ENCODE results near the gene CCDC88A.
"Not testable (repeated sequence)": the region's sequence is repeated elsewhere in the genome, so short reads cannot be mapped to it uniquely, and the experiment has no call there.

CCDC88A gene

DNA sequence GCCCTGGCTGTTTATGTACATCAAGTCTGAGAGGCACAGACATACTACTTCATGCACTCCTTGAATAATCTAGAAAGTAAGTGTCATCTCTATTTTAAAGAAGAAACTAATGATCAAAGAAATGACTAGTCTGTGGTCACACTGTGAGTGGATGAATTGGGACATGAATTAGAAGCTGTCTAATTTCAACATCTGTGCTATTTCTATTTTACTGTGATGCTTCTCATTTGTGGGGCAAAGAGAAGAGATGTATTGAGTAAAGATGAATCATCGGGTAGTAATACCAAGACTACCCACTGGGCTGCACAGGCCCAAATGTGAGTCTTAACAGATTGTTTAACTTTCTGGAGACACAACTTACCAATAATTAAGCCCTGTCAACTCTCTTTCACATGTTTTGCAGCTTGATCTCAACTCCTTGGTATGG, 108.2 kb downstream of the CCDC88A start:
- TF ChIP-seq, protein P1, sequence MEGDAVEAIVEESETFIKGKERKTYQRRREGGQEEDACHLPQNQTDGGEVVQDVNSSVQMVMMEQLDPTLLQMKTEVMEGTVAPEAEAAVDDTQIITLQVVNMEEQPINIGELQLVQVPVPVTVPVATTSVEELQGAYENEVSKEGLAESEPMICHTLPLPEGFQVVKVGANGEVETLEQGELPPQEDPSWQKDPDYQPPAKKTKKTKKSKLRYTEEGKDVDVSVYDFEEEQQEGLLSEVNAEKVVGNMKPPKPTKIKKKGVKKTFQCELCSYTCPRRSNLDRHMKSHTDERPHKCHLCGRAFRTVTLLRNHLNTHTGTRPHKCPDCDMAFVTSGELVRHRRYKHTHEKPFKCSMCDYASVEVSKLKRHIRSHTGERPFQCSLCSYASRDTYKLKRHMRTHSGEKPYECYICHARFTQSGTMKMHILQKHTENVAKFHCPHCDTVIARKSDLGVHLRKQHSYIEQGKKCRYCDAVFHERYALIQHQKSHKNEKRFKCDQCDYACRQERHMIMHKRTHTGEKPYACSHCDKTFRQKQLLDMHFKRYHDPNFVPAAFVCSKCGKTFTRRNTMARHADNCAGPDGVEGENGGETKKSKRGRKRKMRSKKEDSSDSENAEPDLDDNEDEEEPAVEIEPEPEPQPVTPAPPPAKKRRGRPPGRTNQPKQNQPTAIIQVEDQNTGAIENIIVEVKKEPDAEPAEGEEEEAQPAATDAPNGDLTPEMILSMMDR (conservative IDR thresholded peaks at IDR 0.05): no peak

DNA sequence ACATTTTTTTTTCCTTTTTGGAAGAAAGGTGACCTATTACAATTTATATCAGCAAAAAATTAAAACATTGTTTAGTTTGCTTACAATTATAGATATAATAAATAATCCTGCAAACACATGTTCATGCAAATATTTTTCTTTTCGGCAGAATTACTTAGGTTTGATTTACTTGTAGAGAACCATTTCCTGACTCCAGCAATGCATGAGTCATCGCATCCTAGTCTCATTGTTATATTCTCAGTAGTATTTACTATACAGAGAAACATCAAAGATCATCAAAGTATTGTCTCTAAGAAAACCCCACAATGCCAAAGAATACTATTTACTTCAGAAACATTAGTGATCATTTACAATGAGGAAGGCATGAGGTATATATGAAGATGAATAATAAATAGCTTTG, 110.2 kb downstream of the CCDC88A start:
- no peak overlapping the region for H3K27ac ChIP-seq
- TF ChIP-seq, protein P1 (conservative IDR thresholded peaks at IDR 0.05): no peak

More for the DNA sequence above, 108.2 kb downstream of the CCDC88A start:
- no peak overlapping the region for H3K27ac ChIP-seq

DNA sequence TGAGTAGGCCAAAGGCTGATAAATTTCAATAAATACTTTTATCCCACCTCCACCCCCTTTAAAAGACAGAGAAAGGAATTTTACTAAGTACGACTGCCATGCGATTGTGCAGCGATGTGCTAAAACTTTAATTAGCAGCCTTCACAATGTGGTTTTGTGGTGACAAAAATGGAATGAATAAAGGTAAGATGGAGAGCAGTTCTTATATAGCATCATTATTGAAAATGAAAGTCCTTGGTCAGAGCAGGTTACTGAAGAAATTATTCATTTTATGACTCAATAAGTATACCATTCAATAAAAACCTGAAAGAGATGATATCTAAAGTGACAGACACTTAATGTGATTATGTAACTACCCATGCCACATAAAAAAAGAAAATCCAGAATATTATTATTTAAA, 117.4 kb downstream of the CCDC88A start:
- TF ChIP-seq, protein P1 (conservative IDR thresholded peaks at IDR 0.05): no peak
- no peak overlapping the region for H3K27ac ChIP-seq

DNA sequence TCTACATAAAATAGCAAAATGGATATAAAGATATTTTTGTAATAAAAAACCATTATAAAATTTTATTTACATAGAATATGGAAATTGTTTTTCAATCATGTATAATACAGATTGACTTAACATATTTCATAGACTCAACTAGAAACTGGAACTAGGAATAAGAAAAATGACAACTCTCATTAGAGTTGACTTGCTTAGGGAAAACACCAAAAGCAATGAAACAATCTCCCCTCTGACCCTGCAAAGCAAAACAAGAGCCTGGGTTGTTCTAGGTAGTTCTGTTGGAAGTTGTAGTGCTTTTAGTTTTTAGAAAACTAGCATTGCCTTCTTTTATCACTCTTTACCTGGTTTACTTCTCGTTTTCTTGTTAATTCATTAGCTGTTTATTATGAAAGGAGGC, 118.4 kb downstream of the CCDC88A start:
- TF ChIP-seq, protein P1 (conservative IDR thresholded peaks at IDR 0.05): no peak
- no peak overlapping the region for H3K27ac ChIP-seq

DNA sequence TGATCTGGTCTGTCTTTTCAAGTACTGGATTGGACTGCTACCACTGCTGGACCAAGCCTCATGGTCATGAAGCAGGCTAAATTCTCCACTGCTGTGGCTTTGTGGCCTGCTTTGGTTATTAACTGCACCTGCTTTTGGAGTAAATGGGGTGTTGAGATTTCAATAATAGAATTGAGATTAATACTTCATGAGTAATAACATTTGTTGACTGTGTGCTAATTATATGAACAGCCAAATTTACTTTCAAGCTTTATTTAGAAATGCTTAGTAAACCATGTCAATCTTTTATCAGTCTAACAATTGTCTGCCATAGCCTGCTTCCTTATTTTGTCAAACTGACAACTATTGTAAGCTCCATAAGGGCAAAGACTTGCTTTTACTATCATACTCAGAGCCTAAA, 123.3 kb downstream of the CCDC88A start:
- no peak overlapping the region for H3K27ac ChIP-seq
- TF ChIP-seq, protein P1 (conservative IDR thresholded peaks at IDR 0.05): no peak

DNA sequence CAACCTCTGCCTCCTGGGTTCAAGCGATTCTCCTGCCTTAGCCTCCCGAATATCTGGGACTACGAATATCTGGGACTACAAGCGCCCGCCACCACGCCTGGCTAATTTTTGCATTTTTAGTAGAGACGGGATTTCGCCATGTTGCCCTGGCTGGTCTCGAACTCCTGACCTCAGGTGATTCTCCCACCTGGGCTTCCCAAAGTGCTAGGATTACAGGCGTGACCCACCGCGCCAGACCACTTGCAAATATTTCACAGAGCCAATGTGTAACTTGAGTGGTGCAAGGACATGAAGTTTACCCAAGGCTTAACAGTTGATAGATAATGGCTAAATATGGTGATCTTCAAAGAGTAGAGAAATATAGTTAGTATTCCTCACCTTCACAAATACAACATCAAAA, 136.6 kb downstream of the CCDC88A start:
- H3K27ac ChIP-seq: peak overlapping the region; percentile 91

DNA sequence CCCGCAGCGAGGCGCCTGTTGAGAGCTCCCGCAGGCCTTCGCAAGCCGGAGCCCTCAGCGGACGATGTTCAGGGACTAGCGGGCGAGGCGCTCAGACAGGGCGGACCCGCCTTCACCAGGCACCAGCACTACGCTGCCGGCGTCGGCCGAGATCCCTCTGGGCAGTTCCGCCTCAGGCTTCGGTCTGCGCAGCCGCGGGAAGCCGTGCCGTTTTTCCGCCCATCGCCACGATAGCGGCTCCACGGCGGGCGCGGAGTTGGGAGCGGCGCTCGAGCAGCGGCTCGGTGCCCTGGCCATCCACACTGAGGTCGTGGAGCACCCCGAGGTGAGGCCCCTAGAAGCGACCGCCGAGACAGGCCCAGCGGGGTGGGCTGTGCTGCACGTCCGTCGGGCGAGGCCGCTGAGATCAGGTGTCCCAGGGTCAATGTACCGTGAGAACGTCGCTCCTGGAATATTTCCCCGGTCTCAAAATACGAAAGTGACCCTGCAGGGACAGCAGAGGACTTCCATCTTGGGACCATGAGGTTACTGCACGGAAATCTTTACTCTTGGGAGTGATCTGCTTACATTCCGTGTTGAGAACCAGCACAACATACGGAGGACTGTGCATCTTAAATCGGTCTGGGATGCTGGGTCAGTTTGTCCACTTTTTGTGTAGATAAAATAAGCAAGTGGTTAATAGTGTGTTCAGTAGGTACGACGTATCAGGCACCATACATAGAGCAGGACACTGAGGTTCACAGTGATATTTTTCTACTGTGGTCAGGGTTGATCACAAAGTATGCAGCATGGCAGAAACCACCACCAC, 137.3 kb downstream of the CCDC88A start:
- TF ChIP-seq, protein P1 (conservative IDR thresholded peaks at IDR 0.05): no peak
- peak overlapping the region; percentile 91 for H3K27ac ChIP-seq

More for the DNA sequence above, 136.6 kb downstream of the CCDC88A start:
- TF ChIP-seq, protein P1 (conservative IDR thresholded peaks at IDR 0.05): no peak

DNA sequence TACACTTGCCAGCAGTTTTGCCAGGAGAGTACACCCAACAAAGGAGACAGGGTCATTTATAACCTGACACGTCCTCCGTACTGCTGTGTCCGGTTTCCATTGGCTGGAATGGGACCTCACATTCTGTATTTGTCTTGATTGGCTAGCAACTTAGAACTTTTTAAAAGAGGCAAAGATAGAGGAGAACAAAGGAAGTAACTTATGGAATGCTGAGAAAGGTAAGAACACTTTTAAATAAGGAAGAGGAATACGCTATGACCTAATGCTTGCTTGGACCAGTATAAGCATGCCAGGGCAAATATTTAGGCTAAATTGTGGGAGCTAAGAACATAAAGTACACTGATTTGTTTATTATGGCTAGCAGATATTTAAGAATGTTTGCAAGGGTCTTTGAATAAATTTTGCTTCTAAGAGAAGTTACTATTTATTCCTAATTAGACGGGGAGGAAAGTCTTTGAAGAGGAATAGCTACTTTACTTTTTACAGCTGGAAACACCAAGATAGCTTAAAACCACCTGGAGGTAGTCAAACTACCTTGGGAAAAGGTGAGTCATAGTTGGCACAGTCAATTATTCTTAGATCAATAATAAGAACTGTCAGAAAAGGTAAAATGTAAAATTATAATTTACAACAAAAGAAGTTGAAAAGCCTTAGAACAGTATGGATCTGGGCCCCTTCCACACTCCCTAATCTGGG, 138.7 kb downstream of the CCDC88A start:
- H3K27ac ChIP-seq: peak overlapping the region; percentile 91

DNA sequence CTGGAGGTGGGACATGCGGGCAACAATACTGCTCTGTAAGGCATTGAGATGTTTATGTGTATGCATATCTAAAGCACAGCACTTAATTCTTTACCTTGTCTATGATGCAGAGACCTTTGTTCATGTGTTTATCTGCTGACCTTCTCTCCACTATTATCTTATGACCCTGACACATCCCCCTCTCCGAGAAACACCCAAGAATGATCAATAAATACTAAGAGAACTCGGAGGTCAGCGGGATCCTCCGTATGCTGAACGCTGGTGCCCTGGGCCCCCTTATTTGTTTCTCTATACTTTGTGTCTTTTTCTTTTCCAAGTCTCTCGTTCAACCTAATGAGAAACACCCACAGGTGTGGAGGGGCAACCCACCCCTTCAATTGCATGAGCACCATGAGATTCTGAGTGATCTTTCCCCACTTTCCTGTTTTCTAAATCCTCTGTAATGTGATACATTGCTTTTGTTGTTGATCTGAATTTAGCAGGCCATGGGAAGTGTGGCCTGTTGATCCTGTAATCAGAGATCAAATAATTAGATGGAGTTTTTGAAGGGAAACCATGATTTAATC, 139.7 kb downstream of the CCDC88A start:
- not testable (repeated sequence) for H3K27ac ChIP-seq

DNA sequence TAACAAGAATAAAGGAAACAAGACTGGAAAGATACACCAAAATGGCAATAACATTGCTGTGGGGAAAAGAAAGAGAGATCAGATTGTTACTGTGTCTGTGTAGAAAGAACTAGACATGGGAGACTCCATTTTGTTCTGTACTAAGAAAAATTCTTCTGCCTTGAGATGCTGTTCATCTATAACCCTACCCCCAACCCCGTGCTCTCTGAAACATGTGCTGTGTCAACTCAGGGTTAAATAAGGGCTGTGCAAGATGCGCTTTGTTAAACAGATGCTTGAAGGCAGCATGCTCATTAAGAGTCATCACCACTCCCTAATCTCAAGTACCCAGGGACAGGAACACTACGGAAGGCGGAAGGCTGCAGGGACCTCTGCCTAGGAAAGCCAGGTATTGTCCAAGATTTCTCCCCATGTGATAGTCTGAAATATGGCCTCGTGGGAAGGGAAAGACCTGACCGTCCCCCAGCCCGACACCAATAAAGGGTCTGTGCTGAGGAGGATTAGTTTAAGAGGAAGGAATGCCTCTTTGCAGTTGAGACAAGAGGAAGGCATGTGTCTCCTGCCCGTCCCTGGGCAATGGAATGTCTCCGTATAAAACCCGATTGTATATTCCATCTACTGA, 140.3 kb downstream of the CCDC88A start:
- H3K27ac ChIP-seq: not testable (repeated sequence)
